HG02981 (cell line): ENCODE data around the gene NCAPD2.
A peak's percentile ranks its signal among the peaks of the same experiment; 100 is the strongest.
"Not testable (repeated sequence)": the region's sequence is repeated elsewhere in the genome, so short reads cannot be mapped to it uniquely, and the experiment has no call there.

ENCODE experiments used
- ATAC-seq: cut with Tn5 transposase; IDR thresholded peaks from one replicate; pipeline ENCODE4 v1.9.1; 2021; ENCODE audit warnings: mild to moderate bottlenecking, moderate library complexity; ENCODE audit not compliant: unreplicated experiment

The NCAPD2 gene

GRCh38 chr12:6464531-6464930 is 29.4 kb upstream of the NCAPD2 start:
- ATAC-seq: no peak

- ATAC-seq: no peak
Observed at GRCh38 chr12:6465467-6466183, 28.3 kb upstream of the NCAPD2 start.

- ATAC-seq: no peak
Observed at GRCh38 chr12:6466184-6466573, 27.7 kb upstream of the NCAPD2 start.

GRCh38 chr12:6466751-6467150 is 27.2 kb upstream of the NCAPD2 start:
- not testable (repeated sequence) for ATAC-seq

GRCh38 chr12:6467571-6468282 is 26.2 kb upstream of the NCAPD2 start:
- ATAC-seq: not testable (repeated sequence)

- ATAC-seq: no peak
Observed at GRCh38 chr12:6468283-6468575, 25.7 kb upstream of the NCAPD2 start.

DNA sequence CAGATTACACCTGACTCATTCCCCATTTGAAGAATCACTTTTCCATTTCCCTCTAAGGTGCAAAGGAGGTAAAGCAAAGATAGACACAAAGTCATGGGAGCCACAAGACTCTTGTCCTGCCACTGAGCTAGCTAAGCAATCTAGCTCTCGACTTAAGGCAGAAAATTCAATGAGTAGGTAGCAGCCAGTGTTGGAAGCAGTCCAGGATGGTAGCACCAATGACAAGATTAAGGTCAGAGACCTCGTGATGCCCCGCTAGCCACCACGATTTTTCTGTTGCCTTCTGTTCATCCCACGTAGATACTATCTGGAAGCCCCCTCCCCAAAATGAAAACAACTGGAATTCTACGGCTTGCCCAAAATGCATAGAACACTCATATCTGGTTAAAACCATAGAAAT is 24.8 kb upstream of the NCAPD2 start:
- ATAC-seq: no peak

GRCh38 chr12:6469609-6470374 is 24.1 kb upstream of the NCAPD2 start:
- no peak for ATAC-seq

- peak; percentile 86 for ATAC-seq
Observed at GRCh38 chr12:6470375-6471163, 23.3 kb upstream of the NCAPD2 start, which contains the start of gene VAMP1. Gene VAMP1, minus strand, starts transcription at chr12:6470677. Its CDS starts 146 bp downstream, at chr12:6470531.

- no peak for ATAC-seq
Observed at GRCh38 chr12:6471989-6472360, 21.9 kb upstream of the NCAPD2 start.

DNA sequence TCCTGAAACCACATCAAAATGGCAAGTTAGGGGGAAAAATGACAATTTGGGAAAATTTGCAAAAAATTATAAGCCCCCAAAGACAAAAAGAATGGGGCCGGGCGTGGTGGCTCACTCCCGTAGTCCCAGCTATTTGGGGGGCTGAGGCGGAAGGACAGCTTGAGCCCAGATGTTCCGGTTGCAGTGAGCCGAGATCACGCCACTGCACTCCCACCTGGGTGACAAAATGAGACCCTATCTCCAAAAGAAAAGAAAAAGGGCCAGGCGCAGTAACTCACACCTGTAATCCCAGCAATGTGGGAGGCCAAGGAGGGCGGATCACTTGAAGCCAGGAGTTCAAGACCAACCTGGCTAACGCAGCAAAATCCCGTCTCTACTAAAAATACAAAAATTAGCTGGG is 21.4 kb upstream of the NCAPD2 start:
- no peak for ATAC-seq

DNA sequence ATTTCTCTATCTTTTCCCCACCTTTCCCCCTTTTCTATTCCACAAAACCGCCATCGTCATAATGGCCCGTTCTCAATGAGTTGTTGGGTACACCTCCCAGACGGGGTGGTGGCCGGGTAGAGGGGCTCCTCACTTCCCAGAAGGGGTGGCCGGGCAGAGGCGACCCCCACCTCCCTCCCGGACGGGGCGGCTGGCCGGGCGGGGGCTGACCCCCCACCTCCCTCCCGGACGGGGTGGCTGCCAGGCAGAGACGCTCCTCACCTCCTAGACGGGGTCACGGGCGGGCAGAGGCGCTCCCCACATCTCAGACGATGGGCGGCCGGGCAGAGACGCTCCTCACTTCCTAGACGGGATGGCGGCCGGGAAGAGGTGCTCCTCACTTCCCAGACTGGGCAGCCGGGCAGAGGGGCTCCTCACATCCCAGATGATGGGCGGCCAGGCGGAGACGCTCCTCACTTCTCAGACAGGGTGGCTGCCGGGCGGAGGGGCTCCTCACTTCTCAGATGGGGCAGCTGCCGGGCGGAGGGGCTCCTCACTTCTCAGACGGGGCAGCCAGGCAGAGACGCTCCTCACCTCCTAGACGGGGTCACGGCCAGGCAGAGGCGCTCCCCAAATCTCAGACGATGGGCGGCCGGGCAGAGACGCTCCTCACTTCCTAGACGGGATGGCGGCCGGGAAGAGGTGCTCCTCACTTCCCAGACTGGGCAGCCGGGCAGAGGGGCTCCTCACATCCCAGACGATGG is 18.5 kb upstream of the NCAPD2 start:
- not testable (repeated sequence) for ATAC-seq

- no peak for ATAC-seq
Observed at GRCh38 chr12:6476489-6476888, 17.4 kb upstream of the NCAPD2 start.

DNA sequence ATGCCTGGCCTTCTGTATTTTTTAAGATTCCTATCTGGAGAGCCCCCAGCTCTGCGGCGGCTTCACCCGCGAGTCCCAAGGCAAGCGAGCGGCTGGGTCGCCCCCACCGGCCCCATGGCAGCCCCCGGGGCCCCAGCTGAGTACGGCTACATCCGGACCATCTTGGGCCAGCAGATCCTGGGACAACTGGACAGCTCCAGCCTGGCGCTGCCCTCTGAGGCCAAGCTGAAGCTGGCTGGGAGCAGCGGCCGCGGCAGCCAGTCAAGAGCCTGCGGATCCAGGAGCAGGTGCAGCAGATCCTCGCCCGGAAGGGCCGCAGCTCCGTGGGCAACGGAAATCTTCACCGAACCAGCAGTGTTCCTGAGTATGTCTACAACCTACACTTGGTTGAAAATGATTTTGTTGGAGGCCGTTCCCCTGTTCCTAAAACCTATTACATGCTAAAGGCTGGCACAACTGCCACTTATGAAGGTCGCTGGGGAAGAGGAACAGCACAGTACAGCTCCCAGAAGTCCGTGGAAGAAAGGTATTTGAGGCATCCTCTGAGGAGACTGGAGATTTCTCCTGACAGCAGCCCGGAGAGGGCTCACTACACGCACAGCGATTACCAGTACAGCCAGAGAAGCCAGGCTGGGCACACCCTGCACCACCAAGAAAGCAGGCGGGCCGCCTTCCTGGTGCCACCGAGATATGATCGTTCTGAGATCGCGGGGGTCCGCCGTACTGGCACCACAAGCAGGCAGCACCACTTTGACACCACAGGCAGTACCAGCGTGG is 16.1 kb upstream of the NCAPD2 start:
- ATAC-seq: not testable (repeated sequence)

- no peak for ATAC-seq
Observed at GRCh38 chr12:6478416-6478815, 15.5 kb upstream of the NCAPD2 start.

DNA sequence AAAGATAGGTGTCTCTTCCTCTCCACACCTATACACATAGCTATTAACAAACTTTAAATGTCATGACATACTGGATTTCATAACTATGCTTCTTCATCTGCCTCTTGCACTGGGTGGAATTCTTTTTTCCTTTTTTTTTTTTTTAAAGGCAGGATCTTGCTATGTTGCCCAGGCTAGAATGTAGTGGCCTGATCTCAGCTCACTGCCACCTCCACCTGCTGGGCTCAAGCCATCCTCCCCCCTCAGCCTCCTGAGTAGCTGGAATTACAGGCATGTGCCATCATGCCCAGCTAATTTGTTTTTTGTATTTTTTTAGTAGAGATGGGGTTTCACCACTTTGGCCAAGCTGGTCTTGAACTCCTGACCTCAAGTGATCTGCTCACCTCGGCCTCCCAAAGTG is 5.7 kb upstream of the NCAPD2 start:
- ATAC-seq: no peak

- ATAC-seq: no peak
Observed at GRCh38 chr12:6489449-6489848, 4.5 kb upstream of the NCAPD2 start.

DNA sequence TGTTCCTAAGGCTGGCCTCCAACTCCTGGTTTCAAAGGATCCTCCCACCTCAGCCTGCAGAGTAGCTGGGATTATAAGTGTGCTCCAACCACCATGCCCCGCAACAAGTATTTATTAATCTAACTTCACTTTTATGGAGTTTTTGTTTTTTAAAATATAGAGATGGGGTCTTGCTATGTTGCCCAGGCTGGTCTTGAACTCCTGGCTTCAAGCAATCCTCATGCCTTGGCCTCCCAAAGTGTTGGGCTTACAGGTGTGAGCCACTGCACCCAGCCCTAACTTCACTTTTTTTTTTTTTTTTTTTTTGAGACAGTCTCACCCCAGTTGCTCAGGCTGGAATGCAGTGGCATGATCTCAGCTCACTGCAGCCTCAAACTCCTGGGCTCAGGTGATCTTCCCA is 3.2 kb upstream of the NCAPD2 start:
- not testable (repeated sequence) for ATAC-seq

- peak; percentile 69 for ATAC-seq
Observed at GRCh38 chr12:6492838-6493496, 935 bp upstream of the NCAPD2 start, which contains the start of gene MRPL51. Gene MRPL51, minus strand, starts transcription at chr12:6493262. Its CDS starts 126 bp downstream, at chr12:6493136.
